ENCODE results near the gene COQ10A.

COQ10A gene

DNA sequence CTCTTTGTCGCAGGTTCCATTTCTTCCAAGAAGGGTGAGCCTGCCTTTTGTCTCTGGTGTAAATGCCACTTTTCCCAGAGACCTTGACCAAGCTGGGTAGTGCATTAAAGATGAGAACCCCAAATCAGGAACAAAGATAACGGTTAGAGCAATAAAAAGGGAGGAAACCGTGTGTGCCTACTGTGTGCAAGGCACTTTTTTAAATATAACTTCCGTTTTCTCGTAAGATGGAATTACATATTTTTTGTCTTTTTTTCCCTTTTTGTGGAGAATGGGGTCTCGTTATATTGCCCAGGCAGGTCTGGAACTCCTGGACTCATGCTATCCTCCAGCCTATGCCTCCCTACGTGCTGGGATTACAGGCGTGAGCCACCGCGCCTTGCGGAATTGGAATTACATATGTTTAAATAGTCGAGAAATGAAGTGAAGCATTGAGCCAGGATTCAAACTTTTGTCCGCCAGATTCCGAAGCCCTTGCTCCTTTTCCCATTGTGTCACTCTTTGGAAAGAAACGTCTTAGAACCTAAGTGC is 43.1 kb upstream of the COQ10A start:
- no peak for TF ChIP-seq CTCF (IDR thresholded peaks at IDR 0.05)
- peak overlapping the region; percentile 81 to 98 for H3K27ac ChIP-seq
- DNase-seq (ENCODE audit: low spot score): no peak
- peak overlapping the region; percentile 79 for H3K4me3 ChIP-seq

DNA sequence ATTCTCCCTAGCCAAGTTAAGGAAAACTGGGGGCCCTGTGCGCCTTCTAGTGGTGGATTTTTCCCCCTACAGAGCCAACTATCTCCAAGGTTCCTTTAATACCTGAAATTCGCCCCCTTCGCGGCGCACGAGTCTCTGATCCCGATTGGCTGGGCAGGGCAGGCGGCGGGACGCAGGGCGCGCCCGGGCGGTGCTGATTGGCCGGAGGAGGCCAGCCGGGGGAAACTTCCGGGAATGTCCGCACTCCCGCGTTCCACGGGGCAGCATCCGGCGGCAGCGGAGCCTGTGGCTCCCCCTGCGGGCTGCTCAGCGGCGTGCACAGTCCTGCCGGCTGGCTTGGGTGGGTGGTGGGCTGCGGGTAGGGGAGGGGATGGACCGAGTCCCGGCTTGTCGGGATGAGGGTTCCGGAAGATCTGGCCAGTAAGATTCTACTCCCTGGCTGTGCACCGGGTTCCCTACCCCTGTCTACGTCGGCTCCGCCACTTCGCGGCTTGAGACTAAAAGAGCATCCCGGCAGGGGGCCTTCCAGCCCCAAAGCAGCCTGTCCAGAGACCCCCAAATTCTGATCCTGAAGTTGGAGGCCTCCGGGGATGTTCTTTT is 42.5 kb upstream of the COQ10A start, which contains the start of gene NABP2:
Gene NABP2, plus strand, starts transcription at position 241 of the 600 bp plus-strand sequence. CDS start 515 bp downstream, outside the sequence.
- Histone ChIP-seq H3K27ac (peak within 1 kb of the TSS; percentile 81 to 98), H3K4me3 (peak within 1 kb of the TSS; percentile 79)
- peak; percentile 99 for DNase-seq (ENCODE audit: low spot score)
- TF ChIP-seq CTCF (IDR thresholded peaks at IDR 0.05): peak; percentile 90

- H3K4me3 ChIP-seq: peak overlapping the region; percentile 79
- H3K27ac ChIP-seq: peak overlapping the region; percentile 81 to 98
- no peak for TF ChIP-seq CTCF (IDR thresholded peaks at IDR 0.05)
- no peak for DNase-seq (ENCODE audit: low spot score)
Measured at GRCh38 chr12:56224954-56225353, 41.8 kb upstream of the COQ10A start.

DNA sequence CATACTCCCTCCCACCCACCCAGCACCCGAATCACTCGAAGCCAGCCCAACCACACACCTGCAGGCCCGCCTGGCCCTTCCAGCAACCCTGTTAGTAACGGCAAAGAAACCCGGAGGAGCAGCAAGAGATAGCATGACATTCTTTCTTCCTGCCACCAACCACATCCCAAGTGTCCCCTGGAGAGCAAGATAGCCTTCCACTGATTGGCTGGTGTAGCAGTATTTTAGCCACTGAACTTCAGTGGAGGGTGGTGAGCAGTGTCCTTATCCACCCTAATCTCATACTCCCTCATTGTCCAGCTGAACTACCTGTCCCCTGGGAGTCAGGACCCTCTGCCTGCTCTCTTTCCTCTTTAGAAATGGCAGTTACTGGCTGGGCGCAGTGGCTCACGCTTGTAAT is 37.7 kb upstream of the COQ10A start:
- Histone ChIP-seq H3K4me3 (no peak overlapping the region), H3K27ac (no peak overlapping the region)
- TF ChIP-seq CTCF (IDR thresholded peaks at IDR 0.05): no peak
- DNase-seq (ENCODE audit: low spot score): no peak

GRCh38 chr12:56229916-56230431 is 36.8 kb upstream of the COQ10A start, which contains the start of gene SLC39A5:
Gene SLC39A5 (plus strand): TSS chr12:56230051. CDS start chr12:56231275, 1,224 bp downstream.
- no peak for TF ChIP-seq CTCF (IDR thresholded peaks at IDR 0.05)
- Histone ChIP-seq H3K27ac (no peak within 1 kb of the TSS), H3K4me3 (no peak within 1 kb of the TSS)
- DNase-seq (ENCODE audit: low spot score): no peak

DNA sequence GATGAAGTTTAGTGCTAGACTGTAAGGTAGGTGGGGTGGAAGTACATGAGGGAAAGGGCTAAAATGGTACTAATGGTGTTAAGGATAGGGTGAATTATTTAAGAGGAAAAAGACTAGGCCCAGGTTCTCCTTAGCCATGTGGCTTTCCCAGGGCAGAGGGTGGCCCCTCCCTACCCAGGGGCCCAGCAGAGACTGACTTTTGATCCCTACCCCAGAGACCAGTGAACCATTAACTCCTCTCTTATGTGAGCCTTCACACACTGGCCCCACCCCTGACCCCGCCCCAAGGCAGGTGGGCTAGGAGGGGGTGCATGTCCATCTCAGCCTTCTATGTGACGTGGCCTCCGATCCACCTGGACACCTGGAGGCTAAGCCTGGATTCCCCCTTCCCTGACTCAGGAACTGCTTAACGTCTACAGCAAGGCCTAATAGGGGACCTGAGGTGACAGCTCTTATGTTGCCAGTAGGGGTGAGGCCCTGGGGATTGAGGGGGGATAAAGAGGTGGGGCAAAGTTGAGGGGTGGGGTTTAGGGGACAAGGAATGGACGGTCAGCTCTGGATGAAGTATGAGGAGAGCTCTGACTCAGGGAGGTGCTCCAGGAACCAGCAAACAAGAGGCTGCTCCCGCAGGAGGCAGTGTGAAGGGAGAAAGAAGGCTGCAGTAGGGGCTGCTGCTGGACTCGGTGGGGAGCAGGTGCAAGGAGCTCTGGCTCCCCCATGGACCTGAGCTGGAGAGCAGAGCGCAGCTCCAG is 36.1 kb upstream of the COQ10A start:
- DNase-seq (ENCODE audit: low spot score): no peak
- H3K27ac ChIP-seq: no peak overlapping the region
- TF ChIP-seq CTCF (IDR thresholded peaks at IDR 0.05): no peak
- no peak overlapping the region for H3K4me3 ChIP-seq
